ENCODE results near the gene CLN3. TPM values are rescaled to one million over a fixed set of nuclear protein-coding genes. Genes with fewer than 3 reads are reported as not detected.
A peak's percentile ranks its signal among the peaks of the same experiment; 100 is the strongest.

CLN3 gene
- total RNA-seq, 4 donors from 2014 or later, result 14.0 to 21.8 (median 18.2) TPM

DNA sequence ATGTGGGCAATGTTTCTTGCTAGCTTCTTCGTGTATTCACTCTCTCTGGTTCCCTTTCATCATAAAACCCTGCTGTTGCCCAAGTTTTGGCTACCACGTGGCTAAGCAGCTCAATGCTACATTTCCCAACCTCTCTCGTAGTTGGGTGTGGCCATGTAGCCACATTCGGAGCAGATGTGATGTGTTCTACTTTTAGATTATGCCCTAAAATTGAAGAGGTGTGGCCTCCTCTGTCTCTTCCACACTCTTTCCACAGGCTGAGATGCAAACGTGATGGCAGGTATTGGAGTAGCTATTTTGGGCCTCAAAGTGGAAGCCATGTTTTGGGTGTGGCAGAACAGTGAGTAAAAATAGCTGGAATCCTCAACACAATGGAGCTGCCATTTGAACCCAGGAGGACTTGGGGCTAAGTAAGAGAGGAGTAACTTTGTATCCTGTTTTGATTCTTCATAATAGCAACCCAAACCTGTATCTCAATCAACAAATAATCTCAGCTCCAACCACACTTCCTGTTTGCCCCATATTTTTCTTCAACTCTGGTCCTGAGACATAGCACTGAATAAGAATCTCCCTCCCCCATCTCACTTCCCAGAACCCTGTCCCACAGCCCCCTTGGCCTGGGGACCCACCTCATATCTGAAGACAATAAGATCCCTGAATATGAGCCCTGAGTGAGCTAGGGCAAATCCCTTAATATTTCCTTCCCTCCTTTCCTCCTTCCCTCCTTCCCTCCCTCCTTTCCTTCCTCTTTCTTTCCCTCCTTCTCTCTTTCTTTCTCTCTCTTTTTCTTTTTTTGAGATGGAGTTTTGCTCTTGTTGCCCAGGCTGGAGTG lies 42.9 kb upstream of the CLN3 start:
- TF ChIP-seq, protein P1, sequence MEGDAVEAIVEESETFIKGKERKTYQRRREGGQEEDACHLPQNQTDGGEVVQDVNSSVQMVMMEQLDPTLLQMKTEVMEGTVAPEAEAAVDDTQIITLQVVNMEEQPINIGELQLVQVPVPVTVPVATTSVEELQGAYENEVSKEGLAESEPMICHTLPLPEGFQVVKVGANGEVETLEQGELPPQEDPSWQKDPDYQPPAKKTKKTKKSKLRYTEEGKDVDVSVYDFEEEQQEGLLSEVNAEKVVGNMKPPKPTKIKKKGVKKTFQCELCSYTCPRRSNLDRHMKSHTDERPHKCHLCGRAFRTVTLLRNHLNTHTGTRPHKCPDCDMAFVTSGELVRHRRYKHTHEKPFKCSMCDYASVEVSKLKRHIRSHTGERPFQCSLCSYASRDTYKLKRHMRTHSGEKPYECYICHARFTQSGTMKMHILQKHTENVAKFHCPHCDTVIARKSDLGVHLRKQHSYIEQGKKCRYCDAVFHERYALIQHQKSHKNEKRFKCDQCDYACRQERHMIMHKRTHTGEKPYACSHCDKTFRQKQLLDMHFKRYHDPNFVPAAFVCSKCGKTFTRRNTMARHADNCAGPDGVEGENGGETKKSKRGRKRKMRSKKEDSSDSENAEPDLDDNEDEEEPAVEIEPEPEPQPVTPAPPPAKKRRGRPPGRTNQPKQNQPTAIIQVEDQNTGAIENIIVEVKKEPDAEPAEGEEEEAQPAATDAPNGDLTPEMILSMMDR (IDR thresholded peaks at IDR 0.05), result no peak
- TF ChIP-seq POLR2A (IDR thresholded peaks at IDR 0.05) (peak in 1 of 2 donors; percentile 26), POLR2AphosphoS5 (IDR thresholded peaks at IDR 0.05) (peak; percentile 37)
- Histone ChIP-seq H3K4me1 (peaks cover 4 to 78% (median 8%) of the 10 kb centered on the region in 3 donors), H3K36me3 (peaks cover 0 to 33% of the 10 kb centered on the region in 2 donors), H3K27me3 (no peaks in the 10 kb centered on the region), H3K9me3 (no peaks in the 10 kb centered on the region), H3K27ac (peak overlapping the region in 3 of 4 donors; percentile 70 to 93 (median 76)), H3K4me3 (no peak overlapping the region)
- peak; percentile 58 for ATAC-seq
- WGBS, 2 donors (ENCODE audit: low coverage in 1 of 2), result 57 to 88% methylated on average over 1 to 5 of the region's 5 CpGs

DNA sequence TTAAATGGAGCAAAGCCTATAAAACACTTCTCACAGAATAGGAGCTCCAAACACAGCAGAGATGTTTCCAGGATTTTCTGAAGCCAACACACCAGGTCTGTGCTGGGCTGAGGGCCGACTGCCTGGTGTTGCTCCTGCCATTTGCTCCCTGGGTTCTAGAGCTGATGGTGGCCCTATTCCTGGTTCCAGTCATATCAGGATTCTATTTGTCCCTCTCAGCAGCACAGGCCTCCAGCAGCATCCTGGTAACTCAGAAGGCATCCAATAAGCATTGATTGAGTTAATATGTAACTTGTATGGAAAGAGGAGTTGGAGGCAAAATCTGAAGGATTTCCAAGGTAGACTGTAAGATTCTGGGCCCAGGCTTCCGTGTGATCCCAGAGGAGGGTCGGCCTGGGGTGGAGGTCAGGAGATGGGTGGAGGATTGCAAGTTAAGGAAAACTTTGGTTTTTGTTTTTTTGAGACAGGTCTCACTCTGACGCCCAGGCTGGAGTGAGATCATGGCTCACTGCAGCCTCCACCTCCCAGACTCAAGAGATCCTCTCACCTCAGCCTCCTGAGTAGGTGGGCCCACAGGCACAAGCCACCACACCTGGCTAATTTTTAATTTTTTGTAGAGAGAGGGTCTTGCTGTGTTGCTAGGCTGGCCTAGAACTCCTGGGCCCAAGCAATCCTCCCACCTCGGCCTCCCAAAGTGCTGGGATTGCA lies 41.2 kb upstream of the CLN3 start:
- H3K4me1 ChIP-seq, result peaks cover 4 to 66% (median 8%) of the 10 kb centered on the region in 3 donors

DNA sequence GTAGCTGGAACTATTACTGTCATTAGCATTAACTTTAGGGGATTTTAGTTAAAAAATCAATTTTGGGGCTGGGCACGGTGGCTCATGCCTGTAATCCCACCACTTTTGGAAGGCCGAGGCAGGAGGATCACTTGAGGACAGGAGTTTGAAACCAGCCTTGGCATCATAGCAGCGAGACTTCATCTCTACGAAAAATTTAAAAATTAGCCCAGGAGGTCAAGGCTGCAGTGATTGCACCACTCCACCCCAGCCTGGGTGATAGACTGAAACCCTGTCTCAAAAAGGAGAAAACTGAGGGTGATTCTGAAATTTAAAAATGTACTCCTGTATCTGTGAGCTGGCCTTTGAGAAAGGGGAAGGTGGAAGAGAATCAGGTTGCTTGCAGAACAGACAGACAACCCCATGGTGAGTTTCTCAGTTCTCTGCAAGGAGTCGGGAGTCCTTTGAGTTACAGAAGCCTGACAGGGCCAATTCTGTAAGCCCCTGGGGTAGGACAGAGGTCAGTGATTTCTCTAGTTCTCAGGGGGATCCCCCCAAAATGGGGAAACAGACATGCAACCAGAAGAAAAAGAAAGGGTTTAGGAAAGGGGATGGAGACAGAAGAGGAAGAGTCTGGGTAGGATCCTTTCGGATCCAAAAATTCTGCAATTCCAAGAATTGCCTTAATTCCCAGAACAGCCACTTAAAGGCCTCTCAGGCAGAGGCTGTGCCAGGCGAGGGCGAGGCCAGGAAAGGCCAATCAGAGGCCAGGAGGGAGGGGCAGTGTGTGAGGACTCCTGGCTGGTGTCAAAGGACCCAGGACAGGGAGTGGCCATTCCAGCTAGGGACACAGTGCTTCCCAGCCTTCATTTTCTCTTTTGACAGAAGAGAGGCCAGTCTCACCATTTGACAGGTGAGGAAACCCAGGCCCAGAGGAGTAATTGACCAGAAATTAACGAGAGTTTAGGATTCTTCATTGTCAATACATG lies 40.2 kb upstream of the CLN3 start:
- Histone ChIP-seq H3K27me3 (no peaks in the 10 kb centered on the region), H3K36me3 (peaks cover 0 to 33% of the 10 kb centered on the region in 2 donors), H3K4me3 (no peak overlapping the region), H3K9me3 (no peaks in the 10 kb centered on the region), H3K27ac (peak overlapping the region; percentile 62 to 93 (median 73)), H3K4me1 (peaks cover 4 to 56% (median 4%) of the 10 kb centered on the region in 3 donors)
- WGBS, 2 donors (ENCODE audit: low coverage in 1 of 2), result 61 to 89% methylated on average over 5 to 9 of the region's 9 CpGs
- TF ChIP-seq, protein P1 (IDR thresholded peaks at IDR 0.05), result no peak
- peak; percentile 73 for TF ChIP-seq POLR2AphosphoS5 (IDR thresholded peaks at IDR 0.05)
- ATAC-seq, result peak; percentile 94

More for the DNA sequence above, 41.2 kb upstream of the CLN3 start:
- WGBS, 2 donors (ENCODE audit: low coverage in 1 of 2), result 51 to 85% methylated on average over 2 to 3 of the region's 5 CpGs
- H3K27ac ChIP-seq, result peak overlapping the region; percentile 62 to 93 (median 73)
- no peak overlapping the region for H3K4me3 ChIP-seq
- peaks cover 0 to 33% of the 10 kb centered on the region in 2 donors for H3K36me3 ChIP-seq
- TF ChIP-seq, protein P1 (IDR thresholded peaks at IDR 0.05), result no peak
- TF ChIP-seq POLR2A (IDR thresholded peaks at IDR 0.05) (no peak), EP300 (IDR thresholded peaks at IDR 0.05) (no peak), POLR2AphosphoS5 (IDR thresholded peaks at IDR 0.05) (no peak)
- H3K27me3 ChIP-seq, result no peaks in the 10 kb centered on the region
- H3K9me3 ChIP-seq, result no peaks in the 10 kb centered on the region
- no peak for ATAC-seq

DNA sequence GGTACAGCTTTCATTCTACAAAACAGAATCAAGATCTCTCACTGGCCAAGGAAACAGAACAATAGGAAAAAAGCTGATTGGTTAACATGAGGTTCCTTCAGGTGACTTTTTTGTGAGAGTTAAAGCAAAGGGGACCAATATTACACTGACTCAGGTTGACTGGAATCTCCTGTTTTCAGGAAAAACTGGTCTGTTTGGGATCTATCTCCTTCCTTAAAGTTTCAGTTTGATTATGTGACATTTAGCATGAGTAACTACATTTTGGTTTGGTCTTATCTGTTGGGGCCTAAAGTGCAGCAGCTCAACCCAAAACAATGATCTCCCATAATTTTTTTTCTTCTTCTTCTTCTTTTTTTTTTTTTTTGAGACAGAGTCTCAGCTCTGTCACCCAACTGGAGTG lies 37.2 kb upstream of the CLN3 start:
- no peaks in the 10 kb centered on the region for H3K9me3 ChIP-seq
- no peak overlapping the region for H3K4me3 ChIP-seq
- peaks cover 0 to 8% of the 10 kb centered on the region in 2 donors for H3K36me3 ChIP-seq
- peaks cover 0 to 42% (median 4%) of the 10 kb centered on the region in 3 donors for H3K4me1 ChIP-seq
- no peak overlapping the region for H3K27ac ChIP-seq
- H3K27me3 ChIP-seq, result no peaks in the 10 kb centered on the region
- no peak for ATAC-seq
- TF ChIP-seq POLR2A (IDR thresholded peaks at IDR 0.05) (no peak), POLR2AphosphoS5 (IDR thresholded peaks at IDR 0.05) (no peak), EP300 (IDR thresholded peaks at IDR 0.05) (no peak)
- TF ChIP-seq, protein P1 (IDR thresholded peaks at IDR 0.05), result no peak
